ENCODE measurements around the gene CD81.

Gene CD81

DNA sequence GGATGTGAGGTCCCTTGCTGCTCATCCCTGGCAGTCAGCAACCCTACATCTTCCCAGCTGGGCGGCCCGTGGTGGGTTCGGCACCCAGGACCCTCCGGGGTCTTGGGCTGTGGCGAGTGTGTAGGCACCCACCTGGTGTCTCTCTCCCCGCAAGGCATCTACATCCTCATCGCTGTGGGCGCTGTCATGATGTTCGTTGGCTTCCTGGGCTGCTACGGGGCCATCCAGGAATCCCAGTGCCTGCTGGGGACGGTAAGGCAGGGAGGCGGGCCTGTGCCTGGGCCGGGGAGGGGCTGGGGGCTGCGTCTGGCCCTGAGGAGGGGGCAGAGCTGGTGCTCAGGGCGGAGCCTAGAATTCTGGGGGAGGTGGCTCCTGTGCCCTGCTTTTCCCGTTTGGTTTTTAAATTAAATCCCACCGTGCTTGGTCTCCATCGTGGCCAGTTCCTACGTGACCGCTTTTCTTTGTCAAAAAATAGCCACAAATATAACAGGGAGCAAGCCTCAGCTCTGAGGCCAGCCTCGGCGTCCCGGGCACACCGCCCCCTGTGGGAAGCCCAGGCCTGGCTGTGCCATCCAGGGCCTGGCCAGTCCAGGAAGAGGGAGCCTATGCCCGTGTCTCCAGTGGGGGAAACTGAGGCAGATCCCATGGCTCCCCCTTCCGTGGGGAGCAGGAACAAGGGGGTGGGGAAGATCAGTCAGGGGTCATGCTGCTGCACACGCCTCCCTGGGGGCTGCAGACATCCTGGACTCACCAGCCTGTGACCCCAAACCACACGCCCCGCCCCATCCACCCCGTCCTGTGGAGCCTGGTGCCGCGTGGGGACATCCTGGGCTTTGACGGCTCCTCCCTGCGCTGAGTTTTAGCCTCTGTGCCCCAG is 17.1 kb downstream of the CD81 start:
- ChIA-PET CTCF (interaction anchor here (8.9 kb wide), 1 partner anchor 90 kb away, joined by 90 read pairs; the partner anchor contains the start of genes C11orf21 and TSPAN32), POLR2A (interaction anchor here (0.5 to 0.6 kb wide), 3 partner anchors 91 to 405 kb away, joined by 3 to 4 read pairs (median 4); no protein-coding TSS in a partner anchor)
- no peak for DNase-seq
- Histone ChIP-seq H3K36me3 (ENCODE audit: control insufficient read depth in 4 of 4, insufficient read depth in 4 of 4, low read length in 3 of 4) (peaks cover 2 to 66% (median 51%) of the 10 kb centered on the region in 4 experiments), H3K4me1 (ENCODE audit: control extremely low read depth in 1 of 4, control insufficient read depth in 4 of 4, insufficient read depth in 4 of 4, low read length in 3 of 4) (peaks cover 0 to 16% (median 10%) of the 10 kb centered on the region in 4 experiments), H3K27me3 (replicated peaks in 2 of 5; ENCODE audit: control insufficient read depth in 4 of 5, insufficient read depth in 5 of 5, low read length in 4 of 5) (no peaks in the 10 kb centered on the region), H3K4me3 (ENCODE audit: control insufficient read depth in 1 of 7, extremely low read depth in 1 of 7, insufficient read depth in 4 of 7, low read depth in 2 of 7, low read length in 6 of 7) (no peak overlapping the region), H3K9me3 (ENCODE audit: control extremely low read depth in 1 of 5, control insufficient read depth in 4 of 5, insufficient read depth in 2 of 5, low read depth in 1 of 5, low read length in 4 of 5) (no peaks in the 10 kb centered on the region), H3K27ac (ENCODE audit: insufficient read depth in 1 of 2, low read depth in 1 of 2, low read length in 2 of 2, poor library complexity in 1 of 2, severe bottlenecking in 2 of 2) (no peak overlapping the region)
- 87% methylated on average over 27 of the region's 34 CpGs for WGBS (ENCODE audit: insufficient coverage)

DNA sequence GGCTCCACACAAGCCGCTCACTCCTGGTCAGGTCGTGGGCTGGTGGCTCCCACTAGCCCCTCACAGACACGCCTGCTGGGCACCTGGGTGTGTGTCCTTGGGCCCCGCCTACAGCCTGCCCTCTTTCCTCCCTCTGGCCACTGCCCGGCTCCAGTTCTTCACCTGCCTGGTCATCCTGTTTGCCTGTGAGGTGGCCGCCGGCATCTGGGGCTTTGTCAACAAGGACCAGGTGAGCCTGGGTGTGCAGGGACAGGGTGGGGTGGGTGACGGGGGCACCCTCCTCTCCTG is 17.7 kb downstream of the CD81 start:
- POLR2A ChIA-PET, result interaction anchor here (0.5 to 0.6 kb wide), 2 partner anchors 91 to 102 kb away, joined by 3 to 4 read pairs; no protein-coding TSS in a partner anchor
- H3K4me3 ChIP-seq (ENCODE audit: control insufficient read depth in 1 of 7, extremely low read depth in 1 of 7, insufficient read depth in 4 of 7, low read depth in 2 of 7, low read length in 6 of 7), result no peak overlapping the region
- peaks cover 2 to 66% (median 51%) of the 10 kb centered on the region in 4 experiments for H3K36me3 ChIP-seq (ENCODE audit: control insufficient read depth in 4 of 4, insufficient read depth in 4 of 4, low read length in 3 of 4)
- H3K27ac ChIP-seq (ENCODE audit: insufficient read depth in 1 of 2, low read depth in 1 of 2, low read length in 2 of 2, poor library complexity in 1 of 2, severe bottlenecking in 2 of 2), result no peak overlapping the region
- H3K9me3 ChIP-seq (ENCODE audit: control extremely low read depth in 1 of 5, control insufficient read depth in 4 of 5, insufficient read depth in 2 of 5, low read depth in 1 of 5, low read length in 4 of 5), result no peaks in the 10 kb centered on the region
- 100% methylated on average over 1 of the region's 8 CpGs for WGBS (ENCODE audit: insufficient coverage)
- CTCF ChIA-PET, result interaction anchor here (8.9 kb wide), 1 partner anchor 91 kb away, joined by 90 read pairs; the partner anchor contains the start of genes C11orf21 and TSPAN32
- DNase-seq, result no peak
- H3K27me3 ChIP-seq (replicated peaks in 2 of 5; ENCODE audit: control insufficient read depth in 4 of 5, insufficient read depth in 5 of 5, low read length in 4 of 5), result no peaks in the 10 kb centered on the region
- peaks cover 0 to 16% (median 12%) of the 10 kb centered on the region in 4 experiments for H3K4me1 ChIP-seq (ENCODE audit: control extremely low read depth in 1 of 4, control insufficient read depth in 4 of 4, insufficient read depth in 4 of 4, low read length in 3 of 4)

DNA sequence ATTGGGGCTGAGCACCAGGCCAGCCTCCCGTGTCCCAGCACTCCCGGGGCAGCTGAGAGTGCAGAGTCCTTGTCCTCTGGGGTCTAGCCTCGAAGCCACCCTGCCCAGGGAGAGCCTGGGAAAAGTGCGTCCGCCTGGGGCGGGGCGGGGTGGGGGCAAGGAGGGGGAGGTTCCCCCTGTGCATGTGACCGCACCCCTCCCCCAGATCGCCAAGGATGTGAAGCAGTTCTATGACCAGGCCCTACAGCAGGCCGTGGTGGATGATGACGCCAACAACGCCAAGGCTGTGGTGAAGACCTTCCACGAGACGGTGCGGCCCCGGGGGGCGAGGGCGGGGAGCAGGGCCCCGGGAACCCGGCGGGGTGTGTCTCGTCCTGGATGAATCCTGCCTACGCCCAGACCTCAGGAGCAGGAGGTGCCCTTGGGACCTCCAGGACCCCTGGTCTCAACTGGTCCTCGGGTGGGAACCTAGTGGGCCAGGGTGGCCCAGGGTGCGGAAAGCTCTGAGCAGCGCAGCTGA is 18.2 kb downstream of the CD81 start:
- H3K4me1 ChIP-seq (ENCODE audit: control extremely low read depth in 1 of 4, control insufficient read depth in 4 of 4, insufficient read depth in 4 of 4, low read length in 3 of 4), result peaks cover 0 to 17% (median 14%) of the 10 kb centered on the region in 4 experiments
- peaks cover 2 to 65% (median 49%) of the 10 kb centered on the region in 4 experiments for H3K36me3 ChIP-seq (ENCODE audit: control insufficient read depth in 4 of 4, insufficient read depth in 4 of 4, low read length in 3 of 4)
- POLR2A ChIA-PET, result interaction anchor here (0.5 to 1.1 kb wide), 2 partner anchors 25 to 103 kb away, joined by 3 to 4 read pairs; no protein-coding TSS in a partner anchor
- 95% methylated on average over 26 of the region's 26 CpGs for WGBS (ENCODE audit: insufficient coverage)
- CTCF ChIA-PET, result interaction anchor here (8.9 kb wide), 1 partner anchor 91 kb away, joined by 90 read pairs; the partner anchor contains the start of genes C11orf21 and TSPAN32
- no peaks in the 10 kb centered on the region for H3K9me3 ChIP-seq (ENCODE audit: control extremely low read depth in 1 of 5, control insufficient read depth in 4 of 5, insufficient read depth in 2 of 5, low read depth in 1 of 5, low read length in 4 of 5)
- no peak overlapping the region for H3K4me3 ChIP-seq (ENCODE audit: control insufficient read depth in 1 of 7, extremely low read depth in 1 of 7, insufficient read depth in 4 of 7, low read depth in 2 of 7, low read length in 6 of 7)
- no peaks in the 10 kb centered on the region for H3K27me3 ChIP-seq (replicated peaks in 2 of 5; ENCODE audit: control insufficient read depth in 4 of 5, insufficient read depth in 5 of 5, low read length in 4 of 5)
- DNase-seq, result no peak
- H3K27ac ChIP-seq (ENCODE audit: insufficient read depth in 1 of 2, low read depth in 1 of 2, low read length in 2 of 2, poor library complexity in 1 of 2, severe bottlenecking in 2 of 2), result no peak overlapping the region

DNA sequence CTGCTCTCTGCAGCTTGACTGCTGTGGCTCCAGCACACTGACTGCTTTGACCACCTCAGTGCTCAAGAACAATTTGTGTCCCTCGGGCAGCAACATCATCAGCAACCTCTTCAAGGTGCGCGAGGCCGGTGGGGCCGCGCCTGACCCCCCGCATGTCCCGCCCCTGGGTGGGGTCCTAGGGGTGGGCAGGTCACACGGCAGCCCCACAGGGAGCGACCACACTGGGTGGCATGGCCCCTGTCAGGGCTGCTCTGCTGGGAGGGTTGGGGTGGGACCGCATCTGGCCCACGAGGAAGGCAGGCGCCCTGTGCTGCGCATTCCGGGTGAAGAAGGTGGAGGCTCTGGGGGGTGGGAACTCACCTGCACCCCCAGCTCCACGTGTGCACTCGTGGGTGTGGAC is 18.7 kb downstream of the CD81 start:
- H3K4me3 ChIP-seq (ENCODE audit: control insufficient read depth in 1 of 7, extremely low read depth in 1 of 7, insufficient read depth in 4 of 7, low read depth in 2 of 7, low read length in 6 of 7), result no peak overlapping the region
- no peaks in the 10 kb centered on the region for H3K27me3 ChIP-seq (replicated peaks in 2 of 5; ENCODE audit: control insufficient read depth in 4 of 5, insufficient read depth in 5 of 5, low read length in 4 of 5)
- peaks cover 2 to 60% (median 45%) of the 10 kb centered on the region in 4 experiments for H3K36me3 ChIP-seq (ENCODE audit: control insufficient read depth in 4 of 4, insufficient read depth in 4 of 4, low read length in 3 of 4)
- H3K4me1 ChIP-seq (ENCODE audit: control extremely low read depth in 1 of 4, control insufficient read depth in 4 of 4, insufficient read depth in 4 of 4, low read length in 3 of 4), result peaks cover 0 to 17% (median 14%) of the 10 kb centered on the region in 4 experiments
- ChIA-PET CTCF (interaction anchor here (1.2 to 8.9 kb wide), 2 partner anchors 25 to 92 kb away, joined by 3 to 90 read pairs; partner anchors contain the start of genes C11orf21 and TSPAN32), POLR2A (interaction anchor here (1.1 kb wide), 1 partner anchor 24 kb away, joined by 3 read pairs; no protein-coding TSS in a partner anchor)
- H3K9me3 ChIP-seq (ENCODE audit: control extremely low read depth in 1 of 5, control insufficient read depth in 4 of 5, insufficient read depth in 2 of 5, low read depth in 1 of 5, low read length in 4 of 5), result no peaks in the 10 kb centered on the region
- 96% methylated on average over 16 of the region's 17 CpGs for WGBS (ENCODE audit: insufficient coverage)
- no peak for DNase-seq
- no peak overlapping the region for H3K27ac ChIP-seq (ENCODE audit: insufficient read depth in 1 of 2, low read depth in 1 of 2, low read length in 2 of 2, poor library complexity in 1 of 2, severe bottlenecking in 2 of 2)

DNA sequence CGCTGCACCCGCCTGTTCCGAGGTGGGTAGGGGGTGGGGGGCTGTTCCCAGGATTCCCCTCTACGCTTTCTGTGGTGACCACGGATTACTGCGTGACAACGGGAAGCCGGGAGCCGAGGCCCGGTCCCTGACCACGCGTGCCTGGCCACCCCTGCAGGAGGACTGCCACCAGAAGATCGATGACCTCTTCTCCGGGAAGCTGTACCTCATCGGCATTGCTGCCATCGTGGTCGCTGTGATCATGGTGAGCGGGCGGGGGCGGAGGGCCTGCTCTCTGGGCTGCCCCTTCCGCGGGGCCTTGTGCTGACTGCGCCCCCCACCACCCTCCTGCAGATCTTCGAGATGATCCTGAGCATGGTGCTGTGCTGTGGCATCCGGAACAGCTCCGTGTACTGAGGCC is 19.4 kb downstream of the CD81 start:
- CTCF ChIA-PET, result interaction anchor here (1.2 to 8.9 kb wide), 2 partner anchors 24 to 92 kb away, joined by 3 to 90 read pairs; partner anchors contain the start of genes C11orf21 and TSPAN32
- 96% methylated on average over 25 of the region's 26 CpGs for WGBS (ENCODE audit: insufficient coverage)

DNA sequence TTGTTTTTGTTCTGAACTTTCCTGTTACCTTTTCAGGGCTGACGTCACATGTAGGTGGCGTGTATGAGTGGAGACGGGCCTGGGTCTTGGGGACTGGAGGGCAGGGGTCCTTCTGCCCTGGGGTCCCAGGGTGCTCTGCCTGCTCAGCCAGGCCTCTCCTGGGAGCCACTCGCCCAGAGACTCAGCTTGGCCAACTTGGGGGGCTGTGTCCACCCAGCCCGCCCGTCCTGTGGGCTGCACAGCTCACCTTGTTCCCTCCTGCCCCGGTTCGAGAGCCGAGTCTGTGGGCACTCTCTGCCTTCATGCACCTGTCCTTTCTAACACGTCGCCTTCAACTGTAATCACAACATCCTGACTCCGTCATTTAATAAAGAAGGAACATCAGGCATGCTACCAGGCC is 19.9 kb downstream of the CD81 start:
- no peak overlapping the region for H3K4me3 ChIP-seq (ENCODE audit: control insufficient read depth in 1 of 7, extremely low read depth in 1 of 7, insufficient read depth in 4 of 7, low read depth in 2 of 7, low read length in 6 of 7)
- H3K36me3 ChIP-seq (ENCODE audit: control insufficient read depth in 4 of 4, insufficient read depth in 4 of 4, low read length in 3 of 4), result peaks cover 0 to 50% (median 38%) of the 10 kb centered on the region in 4 experiments
- H3K27ac ChIP-seq (ENCODE audit: insufficient read depth in 1 of 2, low read depth in 1 of 2, low read length in 2 of 2, poor library complexity in 1 of 2, severe bottlenecking in 2 of 2), result no peak overlapping the region
- H3K4me1 ChIP-seq (ENCODE audit: control extremely low read depth in 1 of 4, control insufficient read depth in 4 of 4, insufficient read depth in 4 of 4, low read length in 3 of 4), result peaks cover 0 to 27% (median 24%) of the 10 kb centered on the region in 4 experiments
- H3K9me3 ChIP-seq (ENCODE audit: control extremely low read depth in 1 of 5, control insufficient read depth in 4 of 5, insufficient read depth in 2 of 5, low read depth in 1 of 5, low read length in 4 of 5), result no peaks in the 10 kb centered on the region
- 98% methylated on average over 11 of the region's 12 CpGs for WGBS (ENCODE audit: insufficient coverage)
- H3K27me3 ChIP-seq (replicated peaks in 2 of 5; ENCODE audit: control insufficient read depth in 4 of 5, insufficient read depth in 5 of 5, low read length in 4 of 5), result no peaks in the 10 kb centered on the region
- DNase-seq, result no peak
- CTCF ChIA-PET, result interaction anchor here (8.9 kb wide), 1 partner anchor 93 kb away, joined by 90 read pairs; the partner anchor contains the start of genes C11orf21 and TSPAN32
- POLR2A ChIA-PET, result no interaction called here

More for the DNA sequence above, 19.4 kb downstream of the CD81 start:
- Histone ChIP-seq H3K27ac (ENCODE audit: insufficient read depth in 1 of 2, low read depth in 1 of 2, low read length in 2 of 2, poor library complexity in 1 of 2, severe bottlenecking in 2 of 2) (no peak overlapping the region), H3K9me3 (ENCODE audit: control extremely low read depth in 1 of 5, control insufficient read depth in 4 of 5, insufficient read depth in 2 of 5, low read depth in 1 of 5, low read length in 4 of 5) (no peaks in the 10 kb centered on the region), H3K4me1 (ENCODE audit: control extremely low read depth in 1 of 4, control insufficient read depth in 4 of 4, insufficient read depth in 4 of 4, low read length in 3 of 4) (peaks cover 0 to 22% (median 18%) of the 10 kb centered on the region in 4 experiments), H3K27me3 (replicated peaks in 2 of 5; ENCODE audit: control insufficient read depth in 4 of 5, insufficient read depth in 5 of 5, low read length in 4 of 5) (no peaks in the 10 kb centered on the region), H3K36me3 (ENCODE audit: control insufficient read depth in 4 of 4, insufficient read depth in 4 of 4, low read length in 3 of 4) (peaks cover 2 to 55% (median 41%) of the 10 kb centered on the region in 4 experiments), H3K4me3 (ENCODE audit: control insufficient read depth in 1 of 7, extremely low read depth in 1 of 7, insufficient read depth in 4 of 7, low read depth in 2 of 7, low read length in 6 of 7) (no peak overlapping the region)
- DNase-seq, result no peak
- POLR2A ChIA-PET, result interaction anchor here (1.1 kb wide), 1 partner anchor 24 kb away, joined by 3 read pairs; no protein-coding TSS in a partner anchor

All from common myeloid progenitor, CD34-positive (primary cell).